NCI-H2081 treated with DMSO at 0.1 percent for 48 hours (cell line): Measurements from ENCODE around the gene AGRN.
"Not testable (repeated sequence)": the region's sequence is repeated elsewhere in the genome, so short reads cannot be mapped to it uniquely, and the experiment has no call there.

Source experiments
- DNase-seq: peaks from one replicate; lab custom pipeline; 2025; lab: John Stamatoyannopoulos, UW

The AGRN gene

GRCh38 chr1:981955-982558 lies 37.9 kb upstream of the AGRN start, which contains the start of gene PERM1:
Gene PERM1 (minus strand): TSS chr1:982093. CDS start chr1:981029, 1,064 bp downstream.
- DNase-seq, result no peak

- DNase-seq, result no peak
Measured at GRCh38 chr1:982765-983436, 37.0 kb upstream of the AGRN start.

- no peak for DNase-seq
Measured at GRCh38 chr1:983798-984475, 36.0 kb upstream of the AGRN start.

- DNase-seq, result no peak
Measured at GRCh38 chr1:984476-984814, 35.5 kb upstream of the AGRN start.

- no peak for DNase-seq
Measured at GRCh38 chr1:985126-985525, 34.8 kb upstream of the AGRN start.

GRCh38 chr1:988061-988460 lies 31.9 kb upstream of the AGRN start:
- DNase-seq, result not testable (repeated sequence)

GRCh38 chr1:991275-991674 lies 28.6 kb upstream of the AGRN start:
- DNase-seq, result not testable (repeated sequence)

GRCh38 chr1:991895-992294 lies 28.0 kb upstream of the AGRN start:
- DNase-seq, result no peak

GRCh38 chr1:992362-992761 lies 27.6 kb upstream of the AGRN start:
- DNase-seq, result no peak

- DNase-seq, result no peak
Measured at GRCh38 chr1:993379-993995, 26.4 kb upstream of the AGRN start.

- not testable (repeated sequence) for DNase-seq
Measured at GRCh38 chr1:994546-994945, 25.4 kb upstream of the AGRN start.

GRCh38 chr1:995665-996633 lies 24.0 kb upstream of the AGRN start:
- DNase-seq, result no peak

- DNase-seq, result no peak
Measured at GRCh38 chr1:996851-997712, 22.8 kb upstream of the AGRN start.

- DNase-seq, result no peak
Measured at GRCh38 chr1:997713-997992, 22.3 kb upstream of the AGRN start.

- DNase-seq, result no peak
Measured at GRCh38 chr1:997993-998744, 21.8 kb upstream of the AGRN start.

- no peak for DNase-seq
Measured at GRCh38 chr1:998745-998994, 21.2 kb upstream of the AGRN start.

- no peak for DNase-seq
Measured at GRCh38 chr1:998995-999724, 20.8 kb upstream of the AGRN start.

- DNase-seq, result no peak
Measured at GRCh38 chr1:999725-1000356, 20.1 kb upstream of the AGRN start, which contains the start of gene HES4. Gene HES4 (minus strand): TSS chr1:1000097. CDS start chr1:999973, 124 bp downstream.

GRCh38 chr1:1000357-1001056 lies 19.4 kb upstream of the AGRN start:
- DNase-seq, result no peak
